GM12878 (cell line): ENCODE measurements around the gene CFHR1.
"Not testable (repeated sequence)": the region's sequence is repeated elsewhere in the genome, so short reads cannot be mapped to it uniquely, and the experiment has no call there.

Source experiments
- BCL11A ChIP-seq: IDR thresholded peaks from 2 replicates; pipeline ENCODE4 v1.6.1; 2011; ENCODE audit warnings: low read depth, low read length
- CEBPB ChIP-seq, 2 experiments: fragments of 150-350 bp in 1 of 2; IDR thresholded peaks; 2 replicates each; pipeline ENCODE4 v1.6.1; 2012 to 2014; ENCODE audit warnings: low read depth in 2 of 2, low read length in 2 of 2, borderline replicate concordance in 1 of 2, inconsistent platforms in 1 of 2
- CTCF ChIP-seq, 3 experiments: IDR thresholded peaks in 2 of 3; conservative IDR thresholded peaks in 1 of 3; 2 replicates each; pipeline ENCODE4 v1.5.1; 2011; ENCODE audit warnings: low read depth in 3 of 3, low read length in 3 of 3, mild to moderate bottlenecking in 3 of 3, control low read depth in 2 of 3, moderate library complexity in 2 of 3, inconsistent platforms in 1 of 3, mixed read lengths in 1 of 3; ENCODE audit not compliant: control insufficient read depth in 2 of 3, insufficient read depth in 1 of 3; ENCODE audit errors: extremely low read depth in 1 of 3
- DPF2 ChIP-seq: fragments of 450-650 bp; IDR thresholded peaks from 2 replicates; pipeline ENCODE4 v1.6.1; 2017; ENCODE audit warnings: mild to moderate bottlenecking
- EGR1 ChIP-seq, 2 experiments: IDR thresholded peaks; 1 replicate in 1 of 2; 2 replicates in 1 of 2; pipeline ENCODE4 v1.6.1; 2011 to 2012; ENCODE audit warnings: low read depth in 2 of 2, low read length in 2 of 2, borderline replicate concordance in 1 of 2, mild to moderate bottlenecking in 1 of 2, moderate library complexity in 1 of 2
- ESRRA ChIP-seq: IDR thresholded peaks from 2 replicates; pipeline ENCODE4 v1.6.1; 2012; ENCODE audit warnings: mild to moderate bottlenecking, low read length, improper control_type of control experiment
- RAD21 ChIP-seq: IDR thresholded peaks from 2 replicates; pipeline ENCODE4 v1.6.1; 2011; ENCODE audit warnings: mild to moderate bottlenecking, low read depth, low read length, moderate library complexity; ENCODE audit not compliant: insufficient read depth
- REST ChIP-seq: IDR thresholded peaks from 2 replicates; pipeline ENCODE4 v1.6.1; 2012; ENCODE audit warnings: mild to moderate bottlenecking, low read depth, low read length
- SRF ChIP-seq, 2 experiments: IDR thresholded peaks; 2 replicates each; pipeline ENCODE4 v1.6.1; 2011; ENCODE audit warnings: low read depth in 2 of 2, low read length in 2 of 2, mild to moderate bottlenecking in 1 of 2, moderate library complexity in 1 of 2
- TBL1XR1 ChIP-seq: IDR thresholded peaks from 2 replicates; pipeline ENCODE4 v1.6.1; 2012; ENCODE audit warnings: low read depth, low read length, improper control_type of control experiment
- YY1 ChIP-seq: IDR thresholded peaks from 2 replicates; pipeline ENCODE4 v1.6.1; 2011; ENCODE audit warnings: low read depth, mild to moderate bottlenecking, low read length
- ZBTB33 ChIP-seq: fragments of 450-650 bp; IDR thresholded peaks from 2 replicates; pipeline ENCODE4 v1.6.1; 2017; ENCODE audit warnings: mild to moderate bottlenecking
- TF ChIP-seq, protein P1 (sequence below): IDR thresholded peaks from 2 replicates; pipeline ENCODE4 v1.6.1; 2012; ENCODE audit warnings: low read length, inconsistent platforms
- TF ChIP-seq, protein P2 (sequence below): IDR thresholded peaks from 2 replicates; pipeline ENCODE4 v1.6.1; 2011; ENCODE audit warnings: low read depth, mild to moderate bottlenecking, low read length, moderate library complexity, borderline replicate concordance; ENCODE audit errors: extremely low read depth

DNA sequence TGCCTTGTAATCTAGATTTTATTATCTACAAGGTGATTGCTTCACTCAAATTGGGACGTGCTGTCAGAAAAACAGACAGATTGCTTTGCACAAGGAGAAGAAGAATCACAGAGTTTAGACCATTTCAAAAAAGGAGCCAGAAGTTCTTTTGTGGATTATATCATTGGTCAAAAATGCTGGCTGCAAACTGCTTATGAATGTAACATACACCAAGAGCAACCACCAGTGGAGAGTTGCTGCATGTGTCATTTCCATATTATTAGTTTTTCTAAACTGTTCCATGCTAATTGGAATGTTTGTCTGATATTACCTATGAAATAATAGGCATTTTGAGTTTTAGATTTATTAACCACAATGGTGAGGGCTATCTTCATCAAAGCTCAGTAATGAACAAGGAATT lies 17.6 kb upstream of the CFHR1 start:
- TF ChIP-seq CTCF (IDR thresholded peaks at IDR 0.05 in 2 of 3, conservative IDR thresholded peaks at IDR 0.05 in 1 of 3; ENCODE audit: control insufficient read depth in 2 of 3, extremely low read depth in 1 of 3, insufficient read depth in 1 of 3, low read depth in 3 of 3, low read length in 3 of 3); ESRRA; EGR1 (IDR thresholded peaks at IDR 0.05; ENCODE audit: borderline replicate concordance in 1 of 2, low read depth in 2 of 2, low read length in 2 of 2); YY1; TBL1XR1; RAD21; SRF (IDR thresholded peaks at IDR 0.05; ENCODE audit: low read depth in 2 of 2, low read length in 2 of 2); DPF2; CEBPB (IDR thresholded peaks at IDR 0.05; ENCODE audit: borderline replicate concordance in 1 of 2, low read depth in 2 of 2, low read length in 2 of 2); BCL11A; REST; ZBTB33: not testable (repeated sequence)
- TF ChIP-seq, protein P1, sequence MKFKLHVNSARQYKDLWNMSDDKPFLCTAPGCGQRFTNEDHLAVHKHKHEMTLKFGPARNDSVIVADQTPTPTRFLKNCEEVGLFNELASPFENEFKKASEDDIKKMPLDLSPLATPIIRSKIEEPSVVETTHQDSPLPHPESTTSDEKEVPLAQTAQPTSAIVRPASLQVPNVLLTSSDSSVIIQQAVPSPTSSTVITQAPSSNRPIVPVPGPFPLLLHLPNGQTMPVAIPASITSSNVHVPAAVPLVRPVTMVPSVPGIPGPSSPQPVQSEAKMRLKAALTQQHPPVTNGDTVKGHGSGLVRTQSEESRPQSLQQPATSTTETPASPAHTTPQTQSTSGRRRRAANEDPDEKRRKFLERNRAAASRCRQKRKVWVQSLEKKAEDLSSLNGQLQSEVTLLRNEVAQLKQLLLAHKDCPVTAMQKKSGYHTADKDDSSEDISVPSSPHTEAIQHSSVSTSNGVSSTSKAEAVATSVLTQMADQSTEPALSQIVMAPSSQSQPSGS = not testable (repeated sequence)
- TF ChIP-seq, protein P2, sequence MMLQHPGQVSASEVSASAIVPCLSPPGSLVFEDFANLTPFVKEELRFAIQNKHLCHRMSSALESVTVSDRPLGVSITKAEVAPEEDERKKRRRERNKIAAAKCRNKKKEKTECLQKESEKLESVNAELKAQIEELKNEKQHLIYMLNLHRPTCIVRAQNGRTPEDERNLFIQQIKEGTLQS = not testable (repeated sequence)
